HepG2 (cell line): ENCODE data around the gene PTPRB. TPM values are rescaled to one million over a fixed set of nuclear protein-coding genes. Genes with fewer than 3 reads are reported as not detected.

ENCODE experiments used
- ATAC-seq: fragments of 200-7000 bp; cut with Tn5 transposase; 3 replicates; pipeline ENCODE4 v1.9.1; 2020; ENCODE audit warnings: mild to moderate bottlenecking, moderate library complexity
- BruUV-seq: library from RNA; stranded (reverse); fragments of 400-500 nt; replicated peaks from 2 replicates; lab custom pipeline; 2021; lab: Mats Ljungman, UMichigan
- CTCF ChIA-PET: fragments of 300-600 bp; formaldehyde crosslinking; extraction: SDS; loops from one replicate; lab custom pipeline; 2021; ENCODE audit warnings: low total read pairs, inconsistent platforms, low intra/inter-chr PET ratio; lab: Yijun Ruan, JAX
- POLR2A ChIA-PET: fragments of 350-600 bp; sonication (Branson Sonifier 250); formaldehyde crosslinking; loops from one replicate; lab custom pipeline; 2020; ENCODE audit warnings: antibody characterized with exemption, inconsistent platforms; lab: Yijun Ruan, JAX
- DNase-seq: peaks from one replicate; pipeline ENCODE4 v3.0.0-alpha.2; 2015; ENCODE audit warnings: low spot score
- FAIRE-seq: peaks from 3 replicates; lab custom pipeline; 2011; peaks lifted over from hg19 to GRCh38; lab: Jason Lieb, UNC
- H2AFZ ChIP-seq: one replicate; pipeline ENCODE4 v1.6.1; 2011; ENCODE audit warnings: low read length, inconsistent platforms
- H3K27ac ChIP-seq: fragments of 300-600 bp; 3 replicates; pipeline ENCODE4 v1.8.0; 2011; ENCODE audit warnings: mixed run types, mild to moderate bottlenecking, mixed read lengths, low read length, inconsistent platforms; ENCODE audit not compliant: insufficient read depth; ENCODE audit errors: extremely low read length
- H3K27me3 ChIP-seq, 2 experiments: fragments of 200-600 bp in 1 of 2; 2 replicates in 1 of 2; 3 replicates in 1 of 2; pipeline versions ENCODE4 v1.6.0 to v1.8.0; 2011; ENCODE audit warnings: low read length in 2 of 2, mild to moderate bottlenecking in 2 of 2, moderate library complexity in 2 of 2, inconsistent platforms in 1 of 2; ENCODE audit not compliant: insufficient read depth in 2 of 2, control insufficient read depth in 1 of 2
- H3K36me3 ChIP-seq, 2 experiments: fragments of 200-600 bp in 1 of 2; replicated peaks in 1 of 2; 2 replicates in 1 of 2; 3 replicates in 1 of 2; pipeline versions ENCODE4 v1.5.1 to v1.8.0; 2011; ENCODE audit warnings: low read length in 2 of 2, inconsistent platforms in 1 of 2; ENCODE audit not compliant: insufficient read depth in 2 of 2, control insufficient read depth in 1 of 2
- H3K4me1 ChIP-seq: 2 replicates; pipeline ENCODE4 v1.5.1; 2012; ENCODE audit warnings: low read length, inconsistent platforms; ENCODE audit not compliant: insufficient read depth
- H3K4me2 ChIP-seq: 2 replicates; pipeline ENCODE4 v1.6.0; 2011; ENCODE audit warnings: low read depth, low read length, inconsistent platforms
- H3K4me3 ChIP-seq, 3 experiments: fragments of 200-600 bp in 1 of 3; sonication (generic), shearing (Covaris generic) in 1 of 3; replicated peaks in 1 of 3; 2 replicates each; pipeline ENCODE4 v1.5.1; 2011 to 2016; ENCODE audit warnings: low read length in 3 of 3, inconsistent platforms in 2 of 3, low read depth in 2 of 3, mild to moderate bottlenecking in 2 of 3, control low read depth in 1 of 3, mixed read lengths in 1 of 3; ENCODE audit not compliant: insufficient read depth in 1 of 3
- H3K79me2 ChIP-seq: one replicate; pipeline ENCODE4 v1.6.1; 2011; ENCODE audit warnings: low read length, inconsistent platforms; ENCODE audit not compliant: insufficient read depth
- H3K9ac ChIP-seq: 2 replicates; pipeline ENCODE4 v1.6.0; 2011; ENCODE audit warnings: mild to moderate bottlenecking, low read depth, low read length, inconsistent platforms; ENCODE audit not compliant: insufficient read depth
- H3K9me3 ChIP-seq: 2 replicates; pipeline ENCODE4 v1.5.1; 2012; ENCODE audit warnings: mild to moderate bottlenecking, low read length
- H4K20me1 ChIP-seq: 2 replicates; pipeline ENCODE4 v1.6.0; 2011; ENCODE audit warnings: inconsistent platforms, mild to moderate bottlenecking, low read length, moderate library complexity; ENCODE audit not compliant: insufficient read depth
- BHLHE40 ChIP-seq: IDR thresholded peaks from 2 replicates; pipeline ENCODE4 v1.6.1; 2011; ENCODE audit warnings: low read length, improper control_type of control experiment
- E2F5 ChIP-seq: sonication (generic); formaldehyde crosslinking; conservative IDR thresholded peaks from 2 replicates; pipeline ENCODE4 v1.4.0; 2020; ENCODE audit warnings: missing genetic modification reagents
- MED8 ChIP-seq: sonication (generic); formaldehyde crosslinking; IDR thresholded peaks from 2 replicates; pipeline ENCODE4 v1.8.1; 2023; ENCODE audit warnings: mild to moderate bottlenecking, missing genetic modification reagents; ENCODE audit not compliant: insufficient replicate concordance
- NCOR1 ChIP-seq: fragments of 200-600 bp; sonication (generic); IDR thresholded peaks from 2 replicates; pipeline ENCODE4 v1.7.0; 2017; ENCODE audit warnings: antibody characterized with exemption, low read length, borderline replicate concordance
- SOX5 ChIP-seq: IDR thresholded peaks from 2 replicates; pipeline ENCODE4 v1.6.1; 2016; ENCODE audit warnings: borderline replicate concordance
- ZNF264 ChIP-seq: sonication (generic); formaldehyde crosslinking; IDR thresholded peaks from 2 replicates; pipeline ENCODE4 v1.4.0; 2020; ENCODE audit warnings: missing genetic modification reagents
- ZNF441 ChIP-seq: sonication (generic); formaldehyde crosslinking; IDR thresholded peaks from 2 replicates; pipeline ENCODE4 v1.7.0; 2021; ENCODE audit warnings: missing genetic modification reagents, borderline replicate concordance
- ZNF713 ChIP-seq: sonication (generic); formaldehyde crosslinking; IDR thresholded peaks from 2 replicates; pipeline ENCODE4 v1.4.0; 2020; ENCODE audit warnings: mild to moderate bottlenecking, missing genetic modification reagents
- ZNF773 ChIP-seq: sonication (generic); formaldehyde crosslinking; IDR thresholded peaks from 2 replicates; pipeline ENCODE4 v1.4.0; 2020; ENCODE audit warnings: missing genetic modification reagents, borderline replicate concordance
- WGBS: methylation state at CpG from one replicate; pipeline ENCODE4 v1.1.6; 2017; ENCODE audit warnings: low lambda C conversion rate; 5-methylcytosine and 5-hydroxymethylcytosine counted together
- in situ Hi-C: cut with HindIII; loops from 2 replicates; pipeline ENCODE4 v1.10.0; 2017; ENCODE audit warnings: low pct_unique_long_range_greater_than_20kb; ENCODE audit not compliant: extremely low pct_ligation_motif_present
- intact Hi-C: fragments of 100-400 bp; cut with micrococcal nuclease; formaldehyde crosslinking; loops from one replicate; pipeline ENCODE4 v1.10.0; 2022; ENCODE audit not compliant: unreplicated experiment
- polyA plus RNA-seq, 8 experiments: library from polyadenylated mRNA; depleted of rRNA in 3 of 8; stranded (reverse) in 7 of 8; unstranded in 1 of 8; fragments of >200 nt; fragmentation: Illumina TruSeq in 4 of 8; extraction: Trizol in 4 of 8; gene quantifications; 2 replicates each; pipeline versions ENCODE4 v1.2.1 to v1.2.3, GENCODE V29; 2011 to 2016; ENCODE audit warnings: low read depth in 4 of 8, missing spikeins in 1 of 8, mixed read lengths in 1 of 8; ENCODE audit not compliant: insufficient read depth in 1 of 8
- total RNA-seq, 5 experiments: library from RNA; depleted of rRNA; stranded (reverse); fragments of >200 nt; fragmentation: Illumina TruSeq; extraction: Trizol; gene quantifications; 2 replicates each; pipeline ENCODE4 v1.2.3, GENCODE V29; 2016; ENCODE audit warnings: low read depth in 1 of 5

The PTPRB gene
- total and polyA plus RNA-seq, 2 of the 13 experiments (the other 11 are each of a cell fraction or from before 2014, with no cell fraction given): 0.02 to 0.07 TPM

- Histone ChIP-seq H3K9me3 (no peaks in the 10 kb centered on the region), H3K4me3 (no peak overlapping the region), H3K36me3 (no peaks in the 10 kb centered on the region), H3K4me1 (no peaks in the 10 kb centered on the region), H3K79me2 (no peaks in the 10 kb centered on the region), H2AFZ (no peak overlapping the region)
- 4% methylated on average over 1 of the region's 1 CpG for WGBS
- intact Hi-C loops: no loop called here
- TF ChIP-seq E2F5: no peak
- TF ChIP-seq ZNF441 (CRISPR knock-in tag): no peak
- TF ChIP-seq ZNF264 (CRISPR knock-in tag): no peak
- TF ChIP-seq, all 625 proteins: peak for 0
- Histone ChIP-seq H3K27me3 (no peaks in the 10 kb centered on the region; a peak in 1 of 5 replicates), H3K27ac (no peak overlapping the region), H3K4me2 (no peak overlapping the region), H4K20me1 (no peaks in the 10 kb centered on the region), H3K9ac (no peak overlapping the region)
- FAIRE-seq (no peak), ATAC-seq (no peak), DNase-seq (no peak)
- ChIA-PET POLR2A (no interaction called here), CTCF (no interaction called here)
- in situ Hi-C loops: no loop called here
- BruUV-seq: no TSS peak
These were observed 15.2 kb upstream of the PTPRB start for GRCh38 chr12:70652451-70652850.

- WGBS: 0% methylated on average over 2 of the region's 2 CpGs
- Histone ChIP-seq H3K36me3 (no peaks in the 10 kb centered on the region), H3K9me3 (no peaks in the 10 kb centered on the region), H3K27ac (no peak overlapping the region), H3K79me2 (no peaks in the 10 kb centered on the region), H3K4me1 (peaks cover 10% of the 10 kb centered on the region; the same call in 1 of the 2 replicates), H3K9ac (no peak overlapping the region), H4K20me1 (no peaks in the 10 kb centered on the region), H2AFZ (no peak overlapping the region), H3K27me3 (no peaks in the 10 kb centered on the region; a peak in 1 of 5 replicates), H3K4me3 (no peak overlapping the region), H3K4me2 (no peak overlapping the region)
- DNase-seq (no peak), FAIRE-seq (no peak), ATAC-seq (no peak)
- CTCF ChIA-PET: no interaction called here
- intact Hi-C loops: no loop called here
- in situ Hi-C loops: no loop called here
- POLR2A ChIA-PET: no interaction called here
- no peak for TF ChIP-seq SOX5 (CRISPR knock-in tag)
- TF ChIP-seq ZNF713: no peak
- TF ChIP-seq ZNF773 (CRISPR knock-in tag): no peak
- TF ChIP-seq NCOR1: no peak
- no peak for TF ChIP-seq BHLHE40
- no peak for TF ChIP-seq MED8 (CRISPR knock-in tag)
- BruUV-seq: no TSS peak
These were observed 11.6 kb upstream of the PTPRB start for GRCh38 chr12:70648831-70649230.
